Measurements from ENCODE around the gene ATP6V1G3.
"Not testable (repeated sequence)": the region's sequence is repeated elsewhere in the genome, so short reads cannot be mapped to it uniquely, and the experiment has no call there.

Gene ATP6V1G3, protein sequence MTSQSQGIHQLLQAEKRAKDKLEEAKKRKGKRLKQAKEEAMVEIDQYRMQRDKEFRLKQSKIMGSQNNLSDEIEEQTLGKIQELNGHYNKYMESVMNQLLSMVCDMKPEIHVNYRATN

DNA sequence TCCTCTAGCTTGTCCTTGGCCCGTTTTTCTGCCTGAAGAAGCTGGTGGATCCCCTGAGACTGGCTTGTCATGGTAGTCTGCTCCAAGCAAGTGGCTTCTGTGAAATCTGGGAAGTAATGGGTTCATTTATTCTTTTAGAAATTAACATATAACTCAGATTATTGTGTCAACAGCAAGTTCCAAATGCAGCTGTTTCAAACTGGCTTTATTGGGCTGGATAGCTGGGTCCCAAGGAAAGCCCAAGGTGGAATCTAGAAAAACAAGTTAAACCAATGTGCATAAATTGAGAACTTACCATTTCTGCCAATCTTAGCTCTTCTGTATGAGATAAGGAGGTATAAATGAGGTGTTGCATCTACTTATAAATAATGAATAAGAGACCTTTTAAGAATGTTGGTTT lies at the start of gene ATP6V1G3:
TSS of gene ATP6V1G3 (minus strand) at position 101 of the 400 bp plus-strand sequence. CDS start at position 71, 30 bp downstream.
- no peak for DNase-seq

DNA sequence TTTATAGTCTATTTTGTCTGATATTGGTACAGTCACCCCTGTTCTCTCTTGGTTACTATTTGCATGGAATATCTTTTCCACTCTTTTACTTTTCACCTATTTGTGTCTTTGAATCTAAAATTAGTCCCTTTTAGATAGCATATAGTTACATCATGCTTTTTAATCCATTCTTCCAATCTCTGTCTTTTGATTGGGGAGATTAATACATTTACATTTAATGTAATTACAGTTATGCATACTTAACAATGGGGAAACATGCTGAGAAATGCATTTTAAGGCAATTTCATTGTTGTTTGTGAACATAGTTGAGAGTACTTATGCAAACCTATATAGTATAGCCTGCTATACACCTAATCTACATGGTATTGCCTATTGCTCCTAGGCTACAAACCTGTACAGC lies 48.4 kb upstream of the ATP6V1G3 start:
- no peak for DNase-seq

DNA sequence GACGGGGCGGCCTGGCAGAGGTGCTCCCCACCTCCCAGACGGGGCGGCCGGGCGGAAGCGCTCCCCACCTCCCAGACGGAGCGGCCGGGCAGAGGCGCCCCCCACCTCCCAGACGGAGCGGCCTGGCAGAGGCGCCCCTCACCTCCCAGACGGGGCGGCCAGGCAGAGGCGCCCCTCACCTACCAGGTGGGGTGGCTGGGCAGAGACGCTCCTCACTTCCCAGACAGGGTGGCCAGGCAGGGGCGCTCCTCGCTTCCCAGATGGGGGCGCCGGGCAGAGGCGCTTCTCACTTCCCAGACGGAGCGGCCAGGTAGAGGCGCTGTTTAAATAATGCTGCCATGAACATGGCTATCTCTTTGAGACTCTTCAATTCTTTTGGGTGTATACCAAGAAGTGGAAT lies 43.7 kb upstream of the ATP6V1G3 start:
- DNase-seq: no peak

DNA sequence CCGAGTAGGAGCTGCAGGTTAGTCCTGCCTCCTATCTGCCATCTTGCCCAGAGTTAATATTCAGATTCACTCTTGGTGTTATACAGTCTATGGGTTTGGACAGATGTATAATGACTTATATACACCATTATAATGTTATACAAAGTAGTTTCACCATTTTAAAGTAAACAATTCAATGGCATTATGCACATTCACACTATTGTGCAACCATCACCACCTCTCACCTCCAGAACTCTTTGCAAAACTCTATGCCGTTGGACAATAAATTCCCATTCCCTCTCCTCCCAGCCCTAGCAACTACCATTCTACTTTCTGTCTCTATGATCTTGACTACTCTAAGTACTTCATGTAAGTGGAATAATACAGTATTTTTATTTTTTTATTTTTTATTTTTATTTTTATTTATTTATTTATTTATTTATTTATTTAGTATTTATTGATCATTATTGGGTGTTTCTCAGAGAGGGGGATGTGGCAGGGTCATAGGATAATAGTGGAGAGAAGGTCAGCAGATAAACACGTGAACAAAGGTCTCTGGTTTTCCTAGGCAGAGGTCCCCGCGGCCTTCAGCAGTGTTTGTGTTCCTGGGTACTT lies 42.8 kb upstream of the ATP6V1G3 start:
- DNase-seq: not testable (repeated sequence)

DNA sequence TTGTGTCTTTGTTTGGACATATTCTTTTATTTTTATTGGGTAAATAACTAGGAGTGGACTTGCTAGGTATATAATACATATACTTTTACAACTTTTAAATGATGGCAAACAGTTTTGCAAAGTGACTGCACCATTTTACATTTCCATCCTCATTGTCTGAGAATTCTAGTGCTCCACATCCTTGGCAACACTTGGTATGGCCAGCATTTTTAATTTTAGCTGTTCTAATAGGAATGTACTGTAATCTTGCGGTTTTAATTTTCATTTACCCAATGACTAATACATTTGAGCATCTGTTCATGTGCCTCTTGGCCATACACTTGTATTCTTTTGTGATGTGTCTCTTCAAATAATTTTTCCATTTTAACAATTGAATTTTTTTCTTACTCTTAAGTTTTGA lies 37.0 kb upstream of the ATP6V1G3 start:
- no peak for DNase-seq

DNA sequence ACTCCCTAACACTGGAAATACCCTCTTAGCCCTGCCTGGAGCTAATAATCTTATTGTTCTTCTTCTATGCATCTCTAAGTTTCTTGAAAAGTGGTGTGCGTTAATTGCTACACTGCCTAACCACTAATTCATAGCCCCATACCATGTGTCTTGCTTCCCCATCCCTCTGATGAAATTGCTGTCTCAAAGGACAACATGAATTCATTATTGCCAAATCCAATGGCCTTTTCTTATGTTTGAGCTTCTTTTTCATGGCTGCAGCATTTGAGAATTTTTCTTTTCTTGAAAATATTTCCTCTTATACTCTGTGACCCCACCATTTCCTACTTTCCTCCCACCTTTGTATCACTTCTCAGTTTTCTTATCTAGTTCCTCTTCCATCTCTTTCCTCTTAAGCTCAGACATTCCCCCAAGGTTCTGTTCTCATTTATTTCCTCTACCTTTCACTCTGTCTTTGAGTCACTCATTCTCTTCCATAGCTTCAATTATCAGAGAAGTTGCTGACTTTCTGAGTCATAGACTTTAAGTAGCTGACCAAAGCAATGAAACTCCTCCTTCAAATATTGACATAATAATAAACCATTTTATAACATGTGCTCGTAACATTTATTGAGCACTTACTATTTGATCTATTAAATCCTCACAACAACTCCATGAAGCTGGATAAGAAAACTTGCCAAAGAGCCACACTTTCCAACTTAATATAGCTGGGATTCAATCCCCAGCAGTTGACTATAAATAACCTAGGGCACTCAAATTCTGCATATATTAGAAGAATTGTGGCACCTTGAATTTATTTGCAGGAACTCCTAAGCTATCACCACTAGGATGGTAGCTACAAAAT lies 35.5 kb upstream of the ATP6V1G3 start:
- no peak for DNase-seq

DNA sequence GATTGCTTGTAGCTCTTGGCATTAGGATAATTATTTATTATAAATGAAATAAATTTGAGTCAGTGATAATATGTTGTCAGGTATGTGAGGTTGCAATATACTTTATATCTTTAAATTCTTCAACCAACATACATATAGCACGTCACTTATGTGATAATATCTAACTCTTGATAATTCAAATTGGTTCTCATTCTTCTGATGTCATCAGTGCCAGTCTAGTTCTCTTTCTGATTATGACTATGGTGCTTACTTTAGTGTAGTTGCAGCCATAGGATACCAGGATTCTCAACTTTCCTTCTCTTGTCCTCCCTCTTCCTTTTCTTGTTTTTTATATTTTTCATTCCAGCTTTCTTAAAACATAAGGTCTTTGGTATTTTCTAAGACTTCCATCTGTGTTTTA lies 34.8 kb upstream of the ATP6V1G3 start:
- DNase-seq: no peak

DNA sequence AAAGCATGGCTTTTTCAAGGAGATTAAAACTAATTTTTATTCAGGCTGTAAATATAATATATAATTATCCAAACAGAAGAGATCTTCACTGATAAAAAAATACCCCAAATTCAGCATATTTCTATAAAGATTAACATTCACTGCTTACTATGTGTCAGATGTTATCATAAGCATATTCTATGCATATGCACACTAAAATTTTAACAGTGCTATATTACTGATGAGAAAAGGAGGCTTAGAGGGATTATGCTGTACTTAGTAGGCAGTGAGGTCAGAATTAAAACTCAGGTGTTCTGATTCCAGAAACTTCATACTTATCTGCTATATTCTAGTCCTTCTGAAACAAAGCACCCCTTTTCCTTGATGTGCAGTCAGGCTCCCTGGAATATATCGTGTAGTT lies 33.8 kb upstream of the ATP6V1G3 start:
- DNase-seq: no peak

DNA sequence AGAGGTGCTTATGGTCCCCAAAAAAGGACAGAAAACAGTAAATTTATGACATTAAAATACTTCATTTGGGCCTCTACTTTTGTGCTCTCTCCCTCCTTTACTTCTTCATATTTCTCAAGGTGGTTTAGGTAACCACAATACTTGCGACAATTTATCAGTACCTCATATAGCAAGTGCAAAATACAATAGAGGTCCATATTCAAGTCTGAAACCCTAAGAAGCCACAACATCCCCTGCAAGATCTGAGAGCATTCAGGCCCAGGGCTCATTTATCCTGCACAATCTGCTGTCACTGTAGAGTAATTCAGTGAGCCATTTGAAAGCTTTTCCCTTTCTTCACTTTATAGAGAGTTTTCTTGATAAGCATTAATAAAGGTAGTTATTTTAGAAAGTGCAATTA lies 24.2 kb upstream of the ATP6V1G3 start:
- no peak for DNase-seq

DNA sequence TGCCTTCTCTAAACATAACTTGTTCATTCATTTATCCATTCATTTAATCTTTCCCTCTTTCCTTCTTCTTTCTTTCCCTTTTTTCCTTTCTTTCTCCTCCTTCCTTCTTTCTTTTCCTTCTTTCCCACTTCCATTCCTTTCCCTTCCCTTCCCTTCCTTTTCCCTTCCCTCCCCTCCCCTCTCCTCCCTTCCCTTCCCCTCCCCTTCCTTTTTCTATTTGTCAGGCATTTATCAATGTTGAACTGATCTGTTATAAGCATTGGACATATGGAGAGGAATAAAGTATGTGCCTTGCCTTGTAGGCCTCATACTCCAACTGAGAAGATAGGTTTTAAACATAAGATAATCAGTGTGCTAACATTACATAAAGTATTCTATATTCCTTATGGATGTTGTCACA lies 23.7 kb upstream of the ATP6V1G3 start:
- DNase-seq: no peak

DNA sequence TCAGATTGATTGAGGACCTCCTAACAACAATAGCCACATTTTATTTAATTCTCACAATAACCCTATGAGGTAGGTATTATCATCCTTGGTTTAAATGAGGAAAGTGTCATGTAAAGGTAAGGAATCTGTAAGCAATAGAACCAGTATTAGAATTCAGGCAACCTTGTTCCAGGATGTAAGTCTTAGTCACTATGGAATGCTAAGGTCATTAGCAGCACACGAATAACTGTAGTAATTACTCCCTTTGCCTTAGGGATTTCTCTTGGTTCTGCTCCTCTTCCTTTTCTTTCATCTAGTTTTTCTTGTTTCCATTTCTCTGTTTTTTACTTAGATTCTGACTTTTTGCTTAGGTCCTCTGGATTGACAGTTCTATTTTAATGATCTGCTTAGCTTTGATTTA lies 23.1 kb upstream of the ATP6V1G3 start:
- no peak for DNase-seq

DNA sequence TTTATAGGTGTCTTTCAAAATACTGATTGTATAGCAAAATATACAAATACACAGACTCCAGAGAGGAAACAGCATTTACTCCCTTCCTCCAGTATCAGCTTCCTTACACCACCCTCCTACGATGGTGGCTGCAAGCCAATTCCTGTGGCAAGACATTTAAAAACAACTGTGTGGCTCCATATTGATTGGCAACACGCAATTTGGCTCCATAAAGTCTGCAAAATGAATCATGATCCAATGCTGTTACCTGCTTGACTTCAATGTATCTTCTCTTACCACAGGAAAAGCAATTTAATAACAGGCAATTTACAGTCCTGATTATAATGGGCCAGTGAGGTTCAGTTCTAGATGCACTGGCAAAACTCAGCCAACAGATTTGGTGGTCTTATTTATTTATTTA lies 19.7 kb upstream of the ATP6V1G3 start:
- no peak for DNase-seq

DNA sequence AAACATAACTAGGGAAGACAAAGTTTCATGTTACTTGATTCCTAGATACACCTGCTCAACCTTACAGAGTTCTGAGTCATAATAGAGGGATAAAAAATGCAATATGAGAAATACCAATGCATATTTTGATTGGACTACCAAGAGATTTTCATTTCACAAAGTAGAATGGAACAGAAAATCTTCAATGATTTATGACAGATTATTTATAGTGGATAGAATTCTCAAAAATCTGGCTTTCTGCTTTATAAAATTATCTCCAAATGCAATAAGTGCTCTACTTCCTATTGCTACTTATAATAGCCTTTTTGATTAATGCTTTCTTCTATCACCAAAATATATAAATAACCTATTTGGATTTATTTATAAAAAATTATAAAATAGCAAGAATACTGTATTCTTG lies 18.9 kb upstream of the ATP6V1G3 start:
- DNase-seq: no peak

DNA sequence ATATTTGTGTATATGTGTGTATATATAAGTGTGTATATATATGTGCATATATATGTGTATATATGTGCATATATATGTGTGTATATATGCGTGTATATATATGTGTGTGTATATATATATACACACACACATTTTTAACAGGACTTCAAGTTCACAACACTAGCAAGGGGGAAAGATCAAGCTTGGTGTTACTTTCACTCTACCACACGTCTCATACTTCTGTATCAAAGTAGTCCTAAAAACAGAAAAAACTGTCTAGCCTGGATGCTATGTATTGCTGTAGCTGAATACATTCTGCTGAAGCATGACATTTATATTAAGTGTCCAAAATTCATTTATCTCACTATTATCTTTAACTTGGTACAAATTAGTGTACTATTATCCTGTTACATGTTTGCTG lies 17.9 kb upstream of the ATP6V1G3 start:
- DNase-seq: no peak

DNA sequence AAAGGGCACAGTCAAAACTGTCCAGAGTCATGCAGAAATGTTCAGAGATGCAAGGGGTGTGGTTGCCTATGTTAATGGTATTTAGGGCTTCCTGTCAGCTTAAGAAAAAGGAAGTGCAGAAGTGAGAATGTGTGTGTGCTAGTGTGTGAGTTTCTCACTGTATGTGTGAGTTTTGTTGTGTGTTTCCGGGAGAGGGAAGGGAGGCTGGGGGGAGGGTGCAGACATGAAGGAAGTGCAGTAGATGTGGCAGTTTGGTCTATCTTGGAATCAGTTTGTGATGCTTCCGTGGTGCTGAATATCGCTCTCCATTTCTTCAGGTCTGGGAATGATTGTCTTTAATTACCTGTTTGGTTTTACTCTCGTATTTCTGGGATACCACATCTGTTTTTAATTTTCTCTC lies 16.5 kb upstream of the ATP6V1G3 start:
- no peak for DNase-seq

DNA sequence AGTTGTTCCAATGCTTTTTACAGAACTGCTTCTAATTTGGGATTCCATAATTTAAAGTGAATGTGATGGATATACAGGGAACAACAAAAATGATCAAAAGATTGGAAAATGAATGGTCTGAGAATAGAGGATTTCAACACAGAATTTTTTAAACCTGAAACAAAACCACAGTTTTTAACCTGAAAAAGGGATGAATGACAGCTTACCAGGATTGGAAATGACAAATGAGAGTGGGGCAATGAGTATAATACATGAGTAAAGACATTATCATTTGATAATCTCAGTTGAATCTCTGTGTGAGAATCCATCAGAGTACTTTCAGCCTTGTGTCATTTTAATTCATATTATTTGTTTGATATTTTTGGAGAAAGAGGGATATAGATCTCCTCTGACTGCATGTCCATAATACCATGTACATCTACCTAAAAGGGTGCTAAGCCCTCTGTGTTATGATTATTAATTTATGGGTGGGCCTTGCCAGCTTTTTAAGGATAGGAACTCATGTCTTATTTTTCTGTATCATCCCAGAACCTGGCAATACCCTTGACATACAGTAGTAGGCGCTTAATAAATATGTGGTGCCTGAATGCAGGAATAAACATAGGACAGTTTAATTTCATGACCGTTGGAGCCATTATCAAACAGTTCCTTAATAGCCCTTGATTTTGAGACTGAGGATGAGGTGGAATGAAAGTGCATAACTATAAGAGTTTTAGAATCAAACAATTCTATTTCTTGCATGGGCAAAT lies 12.4 kb upstream of the ATP6V1G3 start:
- DNase-seq: no peak

DNA sequence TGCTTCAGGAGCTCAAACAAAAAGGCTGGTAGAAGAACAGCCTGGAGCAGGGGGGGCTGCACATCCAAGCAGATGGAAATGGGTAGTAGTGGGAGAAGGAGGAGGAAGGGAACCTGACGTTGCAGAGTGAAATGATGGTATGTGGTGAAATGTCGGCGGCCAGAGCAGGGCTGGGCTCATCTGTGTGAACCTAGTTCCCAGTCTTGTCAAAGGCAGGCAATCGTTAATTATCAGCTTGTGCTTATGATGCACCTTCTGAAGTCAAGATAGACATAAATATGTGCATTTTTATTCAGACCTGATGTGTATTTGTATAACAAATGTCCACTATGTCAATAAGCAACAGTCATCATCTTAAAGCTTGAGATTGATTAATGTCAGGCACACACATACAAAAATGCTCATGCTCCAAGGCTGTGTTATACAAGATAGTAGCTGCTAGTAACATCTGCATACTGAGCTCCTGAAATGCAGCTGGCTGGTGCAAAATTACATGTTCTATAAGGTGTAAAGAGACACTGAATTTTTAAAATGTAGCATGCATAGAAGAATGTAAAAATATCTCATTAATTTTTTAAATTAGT lies 10.6 kb upstream of the ATP6V1G3 start:
- DNase-seq: no peak

DNA sequence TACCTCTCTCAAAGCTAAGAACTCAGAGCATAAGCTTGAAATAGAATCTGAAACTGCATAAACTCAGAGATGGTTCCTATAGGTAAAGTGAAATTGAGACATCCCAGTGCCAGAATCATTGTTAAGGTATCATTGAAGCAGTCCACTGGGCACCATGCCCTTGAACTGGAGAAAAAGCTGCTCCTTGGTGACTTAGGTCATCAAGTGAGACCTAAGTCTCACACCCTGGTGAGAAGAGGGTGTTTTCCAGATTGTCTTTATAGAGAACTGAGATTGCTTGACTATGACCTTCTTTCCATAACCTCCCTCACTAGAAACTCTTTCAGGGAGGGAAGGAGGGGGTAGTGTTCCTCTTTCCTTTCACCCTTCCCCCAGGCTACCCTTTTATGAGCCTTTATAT lies 9.4 kb upstream of the ATP6V1G3 start:
- DNase-seq: no peak

DNA sequence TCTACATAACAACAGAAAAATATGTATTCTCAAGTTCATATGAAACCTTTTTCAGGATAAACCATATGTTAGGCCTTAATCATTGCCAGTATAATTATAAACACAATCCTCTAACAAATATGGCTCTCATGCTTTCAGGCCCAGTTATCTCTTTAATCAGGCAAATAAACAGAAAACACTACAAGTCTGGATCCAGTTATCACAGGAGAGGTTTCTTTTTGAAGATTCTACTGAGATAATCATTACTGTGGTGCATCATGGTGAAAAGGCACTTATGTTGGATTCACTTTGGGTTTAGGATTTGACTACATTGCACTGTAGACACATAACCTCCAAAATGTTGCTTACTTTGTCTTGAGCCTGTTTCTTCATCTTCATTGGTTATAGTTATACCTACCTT lies 8.4 kb upstream of the ATP6V1G3 start:
- no peak for DNase-seq

DNA sequence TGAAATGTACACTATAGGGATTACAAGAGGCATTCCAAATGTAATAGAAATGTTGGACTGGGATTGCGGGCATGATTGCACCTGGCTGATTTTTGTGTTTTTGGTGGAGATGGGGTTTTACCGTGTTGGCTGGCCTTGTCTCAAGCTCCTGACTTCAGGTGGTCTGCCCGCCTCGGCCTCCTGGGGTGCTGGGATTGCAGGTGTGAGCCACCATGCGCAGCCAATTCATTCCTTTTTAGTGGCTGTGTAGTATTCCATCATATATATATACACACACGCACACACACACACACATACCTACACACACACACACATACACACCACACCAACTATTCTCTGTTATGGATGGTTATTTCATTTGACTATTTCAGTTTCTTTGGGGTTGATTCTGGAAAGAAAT lies 4.7 kb upstream of the ATP6V1G3 start:
- no peak for DNase-seq

DNA sequence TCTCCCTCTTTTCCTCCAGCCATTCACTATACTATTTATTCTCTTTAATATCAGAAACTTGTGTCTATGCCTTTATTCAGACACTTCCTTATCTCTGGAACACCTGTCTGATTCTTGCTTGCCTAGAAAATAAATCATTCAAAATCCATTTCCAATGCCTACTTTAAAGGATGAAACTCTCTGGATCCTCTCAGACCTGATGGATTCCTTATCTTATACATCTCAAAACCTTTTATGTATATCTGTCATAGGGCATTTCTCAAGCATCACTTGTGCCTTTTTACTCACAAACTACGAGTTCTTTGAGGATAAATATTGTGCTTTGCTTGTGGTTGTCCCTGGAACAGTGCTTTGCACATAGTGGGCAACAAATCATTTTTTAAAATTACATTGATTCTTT lies 3.8 kb upstream of the ATP6V1G3 start:
- DNase-seq: no peak

DNA sequence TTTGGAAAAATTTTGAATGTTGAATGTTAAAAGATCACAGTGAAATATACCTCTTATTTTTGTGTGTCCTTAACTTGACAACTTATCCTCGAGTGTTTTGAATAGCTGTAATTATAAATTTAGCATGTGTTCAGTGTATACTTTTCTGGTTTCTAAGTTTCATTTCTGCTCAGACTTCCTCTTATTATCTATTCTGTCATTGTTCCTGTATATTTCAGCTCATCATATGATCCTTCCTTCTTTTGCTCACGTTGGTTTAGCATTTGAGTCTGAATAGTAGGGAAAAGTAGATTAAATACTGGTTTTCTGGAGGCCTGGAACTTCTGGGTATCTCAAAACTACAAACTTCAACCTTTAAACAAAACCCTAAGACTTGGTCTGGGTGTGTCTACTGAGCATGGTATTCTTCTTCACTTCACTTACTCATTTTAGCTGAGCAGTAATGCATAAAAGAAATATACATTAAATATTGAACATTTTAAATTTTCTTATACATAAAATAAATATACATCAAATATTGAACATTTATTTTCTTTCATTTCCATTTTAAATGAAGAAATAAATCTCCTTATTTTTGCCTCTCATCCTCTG lies 3.3 kb upstream of the ATP6V1G3 start:
- DNase-seq: no peak

DNA sequence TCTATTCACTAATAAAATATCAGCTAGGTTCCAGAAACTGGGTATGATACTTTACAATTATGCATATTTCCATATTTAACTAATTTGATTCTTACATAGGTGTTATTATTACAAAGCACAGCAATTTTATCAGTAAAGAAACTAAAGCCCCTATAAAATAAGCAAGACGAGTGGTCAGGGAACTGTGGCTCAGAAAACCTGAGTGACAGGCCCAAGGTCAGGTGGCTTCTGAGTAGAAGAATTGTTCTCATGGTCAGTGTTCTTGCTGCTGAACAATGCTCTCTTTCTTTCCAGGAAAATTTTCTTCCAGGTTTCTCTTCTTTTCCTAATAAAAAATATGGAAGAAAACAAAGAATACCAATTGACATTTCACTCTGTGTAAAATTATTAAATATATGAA lies 2.2 kb upstream of the ATP6V1G3 start:
- DNase-seq: no peak
